Vagina (tissue), 2 donors: Measurements from ENCODE around the gene RTN1. TPM values are rescaled to one million over a fixed set of nuclear protein-coding genes. Genes with fewer than 3 reads are reported as not detected.

ENCODE experiments used
- DNase-seq, 2 donors: peaks; one replicate each; pipeline ENCODE4 v3.0.0-alpha.2; 2017; ENCODE audit errors: extremely low spot score in 2 of 2
- H3K27ac ChIP-seq: fragments of 200-600 bp; sonication (generic); one replicate; pipeline ENCODE4 v1.5.1; 2019
- H3K27me3 ChIP-seq: fragments of 200-600 bp; sonication (generic); one replicate; pipeline ENCODE4 v1.5.1; 2019
- H3K36me3 ChIP-seq, 2 donors: fragments of 200-600 bp; sonication (generic); one replicate each; pipeline ENCODE4 v1.5.1; 2017 to 2019
- H3K4me1 ChIP-seq: fragments of 200-600 bp; sonication (generic); one replicate; pipeline ENCODE4 v1.5.1; 2019
- H3K4me3 ChIP-seq, 2 donors: fragments of 200-600 bp; sonication (generic); 1 replicate in 1 of 2; 2 replicates in 1 of 2; pipeline ENCODE4 v1.5.1; 2016 to 2019
- H3K9me3 ChIP-seq: fragments of 200-600 bp; sonication (generic); one replicate; pipeline ENCODE4 v1.5.1; 2019
- CTCF ChIP-seq, 3 experiments: fragments of 450-650 bp in 2 of 3; fragments of 200-600 bp in 1 of 3; sonication (generic) in 1 of 3; IDR thresholded peaks; one replicate each; pipeline ENCODE4 v1.5.1; 2017 to 2019; ENCODE audit warnings: antibody characterized with exemption in 3 of 3, mild to moderate bottlenecking in 2 of 3, moderate library complexity in 2 of 3
- POLR2A ChIP-seq, 2 donors: fragments of 450-650 bp; IDR thresholded peaks; one replicate each; pipeline ENCODE4 v1.6.1; 2017; ENCODE audit warnings: antibody characterized with exemption in 2 of 2, mild to moderate bottlenecking in 2 of 2, moderate library complexity in 2 of 2
- POLR2AphosphoS5 ChIP-seq, 2 donors: sonication (generic); formaldehyde crosslinking; IDR thresholded peaks; one replicate each; pipeline ENCODE4 v1.9.0; 2017; ENCODE audit warnings: antibody characterized with exemption in 2 of 2, mild to moderate bottlenecking in 2 of 2, low read depth in 1 of 2; ENCODE audit not compliant: insufficient read depth in 1 of 2
- intact Hi-C: fragments of 100-400 bp; cut with DNase I; formaldehyde crosslinking; loops from one replicate; pipeline ENCODE4 v1.15.1; 2023
- total RNA-seq: library from RNA; depleted of rRNA; stranded (reverse); fragments of >200 nt; gene quantifications from one replicate; pipeline ENCODE4 v1.2.3, GENCODE V29; 2016

The RTN1 gene
- total RNA-seq, 1 donor from 2014 or later: 24.8 TPM

- intact Hi-C loops: no loop called here
- no peaks in the 10 kb centered on the region for H3K27me3 ChIP-seq
- TF ChIP-seq POLR2AphosphoS5 (IDR thresholded peaks at IDR 0.05; ENCODE audit: insufficient read depth in 1 of 2, low read depth in 1 of 2) (no peak), POLR2A (IDR thresholded peaks at IDR 0.05) (no peak), CTCF (IDR thresholded peaks at IDR 0.05) (no peak)
- H3K9me3 ChIP-seq: no peaks in the 10 kb centered on the region
- H3K4me3 ChIP-seq: no peak overlapping the region
- H3K4me1 ChIP-seq: no peaks in the 10 kb centered on the region
- H3K27ac ChIP-seq: no peak overlapping the region
- no peaks in the 10 kb centered on the region for H3K36me3 ChIP-seq
- DNase-seq: no peak
Observed at GRCh38 chr14:59727073-59727661, 143.4 kb downstream of the RTN1 start.

GRCh38 chr14:59711080-59711479 is 159.5 kb downstream of the RTN1 start:
- Histone ChIP-seq H3K36me3 (no peaks in the 10 kb centered on the region), H3K4me3 (no peak overlapping the region), H3K4me1 (no peaks in the 10 kb centered on the region), H3K27me3 (no peaks in the 10 kb centered on the region), H3K27ac (no peak overlapping the region), H3K9me3 (no peaks in the 10 kb centered on the region)
- no peak for DNase-seq
- no peak for TF ChIP-seq CTCF (IDR thresholded peaks at IDR 0.05)
- no peak for TF ChIP-seq POLR2A (IDR thresholded peaks at IDR 0.05)
- no peak for TF ChIP-seq POLR2AphosphoS5 (IDR thresholded peaks at IDR 0.05; ENCODE audit: insufficient read depth in 1 of 2, low read depth in 1 of 2)
- intact Hi-C loops: no loop called here

- no peak for DNase-seq
- intact Hi-C loops: no loop called here
Observed at GRCh38 chr14:59707778-59708561, 162.6 kb downstream of the RTN1 start.

GRCh38 chr14:59705866-59706265 is 164.7 kb downstream of the RTN1 start:
- Histone ChIP-seq H3K27ac (no peak overlapping the region), H3K27me3 (no peaks in the 10 kb centered on the region), H3K4me1 (no peaks in the 10 kb centered on the region), H3K4me3 (no peak overlapping the region), H3K36me3 (no peaks in the 10 kb centered on the region), H3K9me3 (no peaks in the 10 kb centered on the region)
- TF ChIP-seq POLR2AphosphoS5 (IDR thresholded peaks at IDR 0.05; ENCODE audit: insufficient read depth in 1 of 2, low read depth in 1 of 2) (no peak), CTCF (IDR thresholded peaks at IDR 0.05) (no peak), POLR2A (IDR thresholded peaks at IDR 0.05) (no peak)
- intact Hi-C loops: no loop called here
- no peak for DNase-seq

More at GRCh38 chr14:59707778-59708561, 162.6 kb downstream of the RTN1 start:
- H3K36me3 ChIP-seq: no peaks in the 10 kb centered on the region
- H3K27me3 ChIP-seq: no peaks in the 10 kb centered on the region
- no peak overlapping the region for H3K4me3 ChIP-seq
- no peak overlapping the region for H3K27ac ChIP-seq
- no peak for TF ChIP-seq POLR2AphosphoS5 (IDR thresholded peaks at IDR 0.05; ENCODE audit: insufficient read depth in 1 of 2, low read depth in 1 of 2)
- H3K4me1 ChIP-seq: no peaks in the 10 kb centered on the region
- no peaks in the 10 kb centered on the region for H3K9me3 ChIP-seq

- TF ChIP-seq CTCF (IDR thresholded peaks at IDR 0.05) (no peak), POLR2A (IDR thresholded peaks at IDR 0.05) (no peak), POLR2AphosphoS5 (IDR thresholded peaks at IDR 0.05; ENCODE audit: insufficient read depth in 1 of 2, low read depth in 1 of 2) (no peak)
- DNase-seq: no peak
- H3K4me1 ChIP-seq: no peaks in the 10 kb centered on the region
- no peaks in the 10 kb centered on the region for H3K36me3 ChIP-seq
- intact Hi-C loops: no loop called here
- H3K9me3 ChIP-seq: no peaks in the 10 kb centered on the region
- no peaks in the 10 kb centered on the region for H3K27me3 ChIP-seq
- no peak overlapping the region for H3K27ac ChIP-seq
- H3K4me3 ChIP-seq: no peak overlapping the region
Observed at GRCh38 chr14:59705245-59705644, 165.3 kb downstream of the RTN1 start.
